Breast epithelium (tissue), 3 donors: ENCODE data around the gene SMIM27.

Source experiments
- POLR2A ChIP-seq: fragments of 450-650 bp; IDR thresholded peaks from one replicate; pipeline ENCODE4 v1.6.1; 2016; ENCODE audit warnings: antibody characterized with exemption, mild to moderate bottlenecking, moderate library complexity
- POLR2AphosphoS5 ChIP-seq, 3 donors: sonication (generic); formaldehyde crosslinking; IDR thresholded peaks; one replicate each; pipeline ENCODE4 v1.6.1; 2017; ENCODE audit warnings: antibody characterized with exemption in 3 of 3

GRCh38 chr9:32503008-32503407 lies 49.1 kb upstream of the SMIM27 start:
- TF ChIP-seq POLR2A (no peak), POLR2AphosphoS5 (IDR thresholded peaks at IDR 0.05) (no peak)
